ENCODE data around the gene MRPL38. TPM values are rescaled to one million over a fixed set of nuclear protein-coding genes. Genes with fewer than 3 reads are reported as not detected.

The MRPL38 gene
- total RNA-seq, 1 experiment from 2014 or later = 146 TPM

GRCh38 chr17:75926456-75926855 lies 21.8 kb upstream of the MRPL38 start (continued):
- no peak for TF ChIP-seq ZNF532 (CRISPR knock-in tag; IDR thresholded peaks at IDR 0.05; ENCODE audit: borderline replicate concordance)

- POLR2A ChIA-PET = no interaction called here
- Mint-ChIP-seq H3K36me3 (no peaks in the 10 kb centered on the region; the same call in 1 of the 2 replicates), H3K9me3 (no peaks in the 10 kb centered on the region), H3K4me3 (no peak overlapping the region), H3K27ac (no peak overlapping the region), H3K4me1 (no peaks in the 10 kb centered on the region), H3K27me3 (ENCODE audit: low read depth) (no peaks in the 10 kb centered on the region)
- TF ChIP-seq ZNF416 (CRISPR knock-in tag; IDR thresholded peaks at IDR 0.05) = no peak
- TF ChIP-seq ZNF671 (CRISPR knock-in tag; IDR thresholded peaks at IDR 0.05) = no peak
- TF ChIP-seq GTF2I (CRISPR knock-in tag; conservative IDR thresholded peaks at IDR 0.05) = no peak
- no peak for TF ChIP-seq MYBL2 (CRISPR knock-in tag; IDR thresholded peaks at IDR 0.05)
- no peak for TF ChIP-seq CTCF (IDR thresholded peaks at IDR 0.05)
- no peak for TF ChIP-seq GRHL2 (CRISPR knock-in tag; IDR thresholded peaks at IDR 0.05; ENCODE audit: insufficient replicate concordance, severe bottlenecking)
- no peak for TF ChIP-seq OVOL2 (CRISPR knock-in tag; IDR thresholded peaks at IDR 0.05; ENCODE audit: borderline replicate concordance)
- ATAC-seq (no peak), DNase-seq (ENCODE audit: low spot score) (no peak)
- CTCF ChIA-PET = interaction anchor here (0.9 to 4.3 kb wide), 5 partner anchors 8 to 99 kb away, joined by 3 to 42 read pairs (median 4); partner anchors contain the start of genes CDK3 and MRPL38
Measured at GRCh38 chr17:75925912-75926311, 21.2 kb upstream of the MRPL38 start.

GRCh38 chr17:75925103-75925502 lies 20.4 kb upstream of the MRPL38 start:
- ChIA-PET CTCF (interaction anchor here (0.9 to 4.3 kb wide), 5 partner anchors 9 to 98 kb away, joined by 3 to 42 read pairs (median 4); partner anchors contain the start of genes CDK3 and MRPL38), POLR2A (no interaction called here)
- DNase-seq (ENCODE audit: low spot score) = no peak
- TF ChIP-seq ZNF425 (CRISPR knock-in tag; conservative IDR thresholded peaks at IDR 0.05) (no peak), SMAD3 (CRISPR knock-in tag; IDR thresholded peaks at IDR 0.05; ENCODE audit: borderline replicate concordance) (no peak)
- Mint-ChIP-seq H3K36me3 (no peaks in the 10 kb centered on the region; the same call in 1 of the 2 replicates), H3K27ac (no peak overlapping the region), H3K9me3 (no peaks in the 10 kb centered on the region), H3K4me3 (no peak overlapping the region), H3K4me1 (no peaks in the 10 kb centered on the region), H3K27me3 (ENCODE audit: low read depth) (no peaks in the 10 kb centered on the region)
- ATAC-seq = no peak
